GM12878 (cell line): ENCODE results near the gene SEC23A. TPM values are rescaled to one million over a fixed set of nuclear protein-coding genes. Genes with fewer than 3 reads are reported as not detected.

Experiments
- ATAC-seq: fragments of 200-7000 bp; cut with Tn5 transposase; 3 replicates; pipeline ENCODE4 v1.9.1; 2020; ENCODE audit warnings: mild to moderate bottlenecking, moderate library complexity
- BruUV-seq: library from RNA; stranded (reverse); fragments of 400-500 nt; replicated peaks from 2 replicates; lab custom pipeline; 2021; lab: Mats Ljungman, UMichigan
- CTCF ChIA-PET: fragments of 300-600 bp; sonication (Branson Sonifier 250); formaldehyde crosslinking; extraction: SDS; loops from one replicate; lab custom pipeline; 2021; ENCODE audit warnings: inconsistent platforms; lab: Yijun Ruan, JAX
- POLR2A ChIA-PET: fragments of 350-600 bp; formaldehyde crosslinking; extraction: SDS; loops from one replicate; lab custom pipeline; 2021; ENCODE audit warnings: inconsistent platforms; lab: Charles Lee
- RAD21 ChIA-PET: fragments of 300-600 bp; sonication (Branson Sonifier 250); formaldehyde crosslinking; loops from one replicate; lab custom pipeline; 2023; ENCODE audit warnings: antibody characterized with exemption; ENCODE audit not compliant: unreplicated experiment; lab: Charles Lee
- SMC1A ChIA-PET: fragments of 300-600 bp; sonication (Branson Sonifier 250); formaldehyde crosslinking; loops from one replicate; lab custom pipeline; 2023; ENCODE audit not compliant: unreplicated experiment, uncharacterized antibody; lab: Charles Lee
- DNase-seq: peaks from one replicate; pipeline ENCODE4 v3.0.0-alpha.2; 2011; ENCODE audit warnings: low read depth, low spot score
- FAIRE-seq: peaks from 3 replicates; lab custom pipeline; 2011; peaks lifted over from hg19 to GRCh38; lab: Jason Lieb, UNC
- H2AFZ ChIP-seq: 2 replicates; pipeline ENCODE4 v1.6.0; 2011; ENCODE audit warnings: low read depth, low read length, control low read depth; ENCODE audit not compliant: control insufficient read depth
- H3K27ac ChIP-seq: 2 replicates; pipeline ENCODE4 v1.5.1; 2011; ENCODE audit warnings: control low read depth; ENCODE audit not compliant: control insufficient read depth, insufficient read depth
- H3K27me3 ChIP-seq, 2 experiments: replicated peaks in 1 of 2; 2 replicates each; pipeline versions ENCODE4 v1.6.0 to v1.6.1; 2011; ENCODE audit warnings: low read length in 1 of 2; ENCODE audit not compliant: control insufficient read depth in 2 of 2, insufficient read depth in 2 of 2
- H3K36me3 ChIP-seq, 2 experiments: 2 replicates each; pipeline ENCODE4 v1.5.1; 2011; ENCODE audit warnings: low read length in 1 of 2; ENCODE audit not compliant: control insufficient read depth in 2 of 2, insufficient read depth in 2 of 2
- H3K4me1 ChIP-seq: 2 replicates; pipeline ENCODE4 v1.6.1; 2011; ENCODE audit warnings: mild to moderate bottlenecking, low read length, moderate library complexity, mixed read lengths; ENCODE audit not compliant: control insufficient read depth, insufficient read depth
- H3K4me2 ChIP-seq: 2 replicates; pipeline ENCODE4 v1.6.0; 2011; ENCODE audit warnings: control low read depth; ENCODE audit not compliant: control insufficient read depth, insufficient read depth
- H3K4me3 ChIP-seq: fragments of 200-600 bp; sonication (generic); 2 replicates; pipeline ENCODE4 v1.5.1; 2016
- H3K79me2 ChIP-seq: 2 replicates; pipeline ENCODE4 v1.6.0; 2011; ENCODE audit warnings: low read length; ENCODE audit not compliant: control insufficient read depth, insufficient read depth
- H3K9ac ChIP-seq: 2 replicates; pipeline ENCODE4 v1.8.0; 2011; ENCODE audit warnings: low read length, control low read depth, mixed read lengths; ENCODE audit not compliant: control insufficient read depth, insufficient read depth
- H3K9me3 ChIP-seq: replicated peaks from 3 replicates; pipeline ENCODE4 v1.5.1; 2011; ENCODE audit warnings: mild to moderate bottlenecking, low read length; ENCODE audit not compliant: control insufficient read depth, insufficient read depth
- H4K20me1 ChIP-seq: 2 replicates; pipeline ENCODE4 v1.6.0; 2011; ENCODE audit not compliant: control insufficient read depth, insufficient read depth
- BHLHE40 ChIP-seq, 2 experiments: fragments of 450-650 bp in 1 of 2; IDR thresholded peaks; 2 replicates each; pipeline ENCODE4 v1.6.1; 2011 to 2017; ENCODE audit warnings: low read depth in 2 of 2, borderline replicate concordance in 1 of 2, improper control_type of control experiment in 1 of 2, low read length in 1 of 2, mild to moderate bottlenecking in 1 of 2
- BRCA1 ChIP-seq: IDR thresholded peaks from 2 replicates; pipeline ENCODE4 v1.6.1; 2011; ENCODE audit warnings: low read depth, low read length, improper control_type of control experiment
- CBFB ChIP-seq: IDR thresholded peaks from 2 replicates; pipeline ENCODE4 v1.6.1; 2016; ENCODE audit warnings: antibody characterized with exemption, low read depth
- EZH2 ChIP-seq: IDR thresholded peaks from 2 replicates; pipeline ENCODE4 v1.6.1; 2012; ENCODE audit warnings: low read depth, mild to moderate bottlenecking, control low read depth, inconsistent platforms, low read length, borderline replicate concordance; ENCODE audit not compliant: control insufficient read depth
- GABPA ChIP-seq: IDR thresholded peaks from 2 replicates; pipeline ENCODE4 v1.6.1; 2014; ENCODE audit warnings: antibody characterized with exemption, low read depth, mild to moderate bottlenecking, inconsistent platforms
- KLF5 ChIP-seq: fragments of 450-650 bp; IDR thresholded peaks from 2 replicates; pipeline ENCODE4 v1.6.1; 2014; ENCODE audit warnings: mild to moderate bottlenecking; ENCODE audit not compliant: partially characterized antibody
- NFYA ChIP-seq: IDR thresholded peaks from 2 replicates; pipeline ENCODE4 v1.6.1; 2011; ENCODE audit warnings: low read depth, mild to moderate bottlenecking, low read length, improper control_type of control experiment, borderline replicate concordance
- NR2F1 ChIP-seq: fragments of 450-650 bp; conservative IDR thresholded peaks from 2 replicates; pipeline ENCODE4 v1.6.1; 2017; ENCODE audit warnings: mild to moderate bottlenecking
- SIN3A ChIP-seq: IDR thresholded peaks from 2 replicates; pipeline ENCODE4 v1.6.1; 2012; ENCODE audit warnings: low read depth, low read length, improper control_type of control experiment
- SP1 ChIP-seq: IDR thresholded peaks from one replicate; pipeline ENCODE4 v1.6.1; 2011; ENCODE audit warnings: low read depth, low read length
- SPI1 ChIP-seq: IDR thresholded peaks from 2 replicates; pipeline ENCODE4 v1.6.1; 2011; ENCODE audit warnings: low read depth, mild to moderate bottlenecking, low read length, moderate library complexity, borderline replicate concordance; ENCODE audit not compliant: insufficient read depth
- SUPT20H ChIP-seq: IDR thresholded peaks from 2 replicates; pipeline ENCODE4 v1.6.1; 2011; ENCODE audit warnings: low read depth, mild to moderate bottlenecking, low read length, moderate library complexity, borderline replicate concordance; ENCODE audit not compliant: control insufficient read depth
- TAF1 ChIP-seq: IDR thresholded peaks from 2 replicates; pipeline ENCODE4 v1.6.1; 2011; ENCODE audit warnings: mild to moderate bottlenecking, low read depth, low read length, borderline replicate concordance
- YY1 ChIP-seq: IDR thresholded peaks from 2 replicates; pipeline ENCODE4 v1.6.1; 2011; ENCODE audit warnings: low read depth, mild to moderate bottlenecking, low read length
- ZBTB40 ChIP-seq: fragments of 450-650 bp; IDR thresholded peaks from 2 replicates; pipeline ENCODE4 v1.6.1; 2016; ENCODE audit warnings: mild to moderate bottlenecking, moderate library complexity, borderline replicate concordance
- ZNF592 ChIP-seq: fragments of 450-650 bp; IDR thresholded peaks from 2 replicates; pipeline ENCODE4 v1.6.1; 2017; ENCODE audit warnings: mild to moderate bottlenecking, moderate library complexity
- WGBS: methylation state at CpG from one replicate; pipeline ENCODE4 v1.1.6; 2016; ENCODE audit warnings: low lambda C conversion rate; ENCODE audit not compliant: insufficient replicate concordance, insufficient coverage; ENCODE audit errors: missing lambda C conversion rate; 5-methylcytosine and 5-hydroxymethylcytosine counted together
- in situ Hi-C: fragments of 300-500 bp; cut with MboI; formaldehyde crosslinking; loops from 9 replicates; pipeline ENCODE4 v1.14.3; 2018; ENCODE audit warnings: mixed read lengths
- intact Hi-C: fragments of 100-400 bp; cut with micrococcal nuclease; formaldehyde crosslinking; loops from one replicate; pipeline ENCODE4 v1.14.2; 2022; ENCODE audit not compliant: unreplicated experiment
- polyA plus RNA-seq, 11 experiments: library from polyadenylated mRNA; depleted of rRNA in 4 of 11; unstranded in 6 of 11; stranded (reverse) in 5 of 11; fragments of >200 nt; fragmentation: Nextera tagmentation in 4 of 11; fragmentation: Illumina TruSeq in 1 of 11; extraction: Ambion mirVana in 4 of 11; extraction: Trizol in 1 of 11; gene quantifications; 1 replicate in 1 of 11; 2 replicates in 10 of 11; pipeline versions ENCODE4 v1.2.1 to v1.2.3, GENCODE V29; 2011 to 2016; ENCODE audit warnings: inconsistent platforms in 2 of 11, missing spikeins in 2 of 11, low read depth in 1 of 11
- total RNA-seq, 4 experiments: library from RNA; depleted of rRNA in 3 of 4; stranded (reverse); fragments of >200 nt in 3 of 4; fragmentation: Illumina TruSeq in 1 of 4; extraction: Trizol in 1 of 4; gene quantifications; 2 replicates each; pipeline versions ENCODE4 v1.2.1 to v1.2.3, GENCODE V29; 2013 to 2021

The SEC23A gene
- total and polyA plus RNA-seq, 10 of the 15 experiments (the other 5 are each of a cell fraction or from before 2014, with no cell fraction given): 13.6 to 63.8 (median 37.3) TPM

DNA sequence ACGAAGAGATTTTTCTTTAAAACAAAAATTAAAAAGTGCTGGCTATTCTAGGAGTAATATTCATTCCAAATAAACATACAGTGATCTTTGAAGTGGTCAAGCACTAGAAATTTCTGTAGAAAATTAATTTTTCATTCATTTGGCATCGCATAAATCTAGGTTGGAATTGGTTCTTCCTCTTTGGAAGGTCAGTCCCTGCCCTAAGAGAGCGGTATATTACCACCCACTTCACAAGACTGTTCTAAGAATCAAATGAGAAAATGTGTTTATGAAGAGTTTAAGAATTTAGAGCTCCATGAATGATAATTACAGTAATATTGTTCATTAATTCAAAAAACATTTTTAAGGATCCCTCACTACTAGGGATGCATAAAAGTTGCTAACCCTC, 10.6 kb upstream of the SEC23A start:
- CTCF ChIA-PET: interaction anchor here (0.8 to 3.3 kb wide), 5 partner anchors 9 to 313 kb away, joined by 3 to 13 read pairs (median 4); partner anchors contain the start of genes SEC23A and TRAPPC6B
- 57% methylated on average over 3 of the region's 3 CpGs for WGBS
- TF ChIP-seq BRCA1: no peak
- TF ChIP-seq CBFB: no peak
- no peak for TF ChIP-seq ZNF592
- no peak for TF ChIP-seq NFYA
- TF ChIP-seq SP1: no peak
- TF ChIP-seq KLF5: no peak
- no peak for TF ChIP-seq SUPT20H
- no peak for TF ChIP-seq SIN3A
- TF ChIP-seq ZBTB40: no peak
- TF ChIP-seq GABPA: no peak
- TF ChIP-seq YY1: no peak
- no peak for TF ChIP-seq NR2F1
- no peak for TF ChIP-seq EZH2
- TF ChIP-seq SPI1: no peak
- TF ChIP-seq BHLHE40 (IDR thresholded peaks at IDR 0.05; ENCODE audit: borderline replicate concordance in 1 of 2, low read depth in 2 of 2, low read length in 1 of 2): no peak
- TF ChIP-seq TAF1: no peak

More for the DNA sequence above, 10.6 kb upstream of the SEC23A start:
- no peaks in the 10 kb centered on the region for H3K27me3 ChIP-seq
- DNase-seq (no peak), FAIRE-seq (no peak), ATAC-seq (no peak)
- in situ Hi-C loops: no loop called here
- peaks cover 16% of the 10 kb centered on the region for H3K4me1 ChIP-seq
- H3K9ac ChIP-seq: peak overlapping the region; percentile 63
- SMC1A ChIA-PET: interaction anchor here (0.8 to 4.7 kb wide), 15 partner anchors 11 to 357 kb away, joined by 3 to 39 read pairs (median 4); partner anchors contain the start of genes PNN, SEC23A and TRAPPC6B
- intact Hi-C loops: loop anchor here (1.0 to 10.0 kb wide), 3 partner anchors 10 to 151 kb away; partner anchors contain the start of genes PNN and SEC23A
- H2AFZ ChIP-seq: peak overlapping the region; percentile 84
- BruUV-seq: TSS peak; percentile 92
- peaks cover 3% of the 10 kb centered on the region; the same call in 2 of the 3 replicates for H3K9me3 ChIP-seq
- POLR2A ChIA-PET: interaction anchor here (0.6 to 1.5 kb wide), 9 partner anchors 9 to 502 kb away, joined by 3 to 22 read pairs (median 5); partner anchors contain the start of genes FBXO33, SEC23A and TRAPPC6B
- RAD21 ChIA-PET: interaction anchor here (0.7 to 3.4 kb wide), 10 partner anchors 10 to 355 kb away, joined by 3 to 28 read pairs (median 4); partner anchors contain the start of genes SEC23A and TRAPPC6B
- H3K27ac ChIP-seq: peak overlapping the region; percentile 64
- no peaks in the 10 kb centered on the region for H4K20me1 ChIP-seq
- peak overlapping the region; percentile 67 for H3K4me2 ChIP-seq
- peaks cover 15% of the 10 kb centered on the region for H3K79me2 ChIP-seq
- peak overlapping the region; percentile 73 for H3K4me3 ChIP-seq
- H3K36me3 ChIP-seq: no peaks in the 10 kb centered on the region; a peak in 2 of 4 replicates
